ENCODE data around the gene PTCH2.

PTCH2 gene

DNA sequence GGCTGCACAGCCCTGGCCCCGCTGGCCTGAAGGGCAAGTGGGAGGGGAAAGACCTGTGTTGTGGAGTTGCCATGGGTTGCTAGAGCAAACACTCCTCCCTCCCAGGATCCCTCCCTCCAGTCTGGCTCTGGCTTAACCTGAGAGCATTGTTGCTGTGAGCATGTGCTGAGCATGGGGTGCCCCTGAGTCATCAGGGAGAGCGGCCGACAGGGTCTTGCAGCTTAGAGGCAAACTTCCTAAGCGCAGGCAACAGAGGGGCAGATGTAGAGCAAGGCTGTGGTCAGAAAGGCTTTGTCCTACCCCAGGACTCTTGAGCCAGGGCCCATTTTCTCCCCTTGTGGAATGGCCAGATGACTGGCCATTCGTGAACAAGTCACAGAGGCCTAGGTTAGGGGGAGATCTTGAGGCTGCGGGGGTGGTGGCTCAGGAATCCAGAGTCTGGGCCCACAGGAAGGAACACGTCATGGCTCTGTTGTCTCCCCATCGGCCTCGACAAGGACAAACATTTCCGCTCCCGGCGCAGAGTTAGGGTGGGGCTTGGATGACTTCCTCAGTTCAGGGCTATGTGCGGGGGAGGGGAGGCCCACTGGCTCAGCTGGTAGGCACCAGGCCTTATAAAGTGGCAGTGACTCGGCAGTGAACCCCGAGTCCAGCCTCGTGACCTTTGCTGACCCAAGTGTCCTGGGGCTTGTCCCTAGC is 35.5 kb downstream of the PTCH2 start (continued):
- TF ChIP-seq ZFP41 (tag by site-specific recombination; IDR thresholded peaks at IDR 0.05; ENCODE audit: borderline replicate concordance) (no peak), ZNF776 (tag by site-specific recombination; IDR thresholded peaks at IDR 0.05; ENCODE audit: borderline replicate concordance) (no peak), ZNF302 (tag by site-specific recombination; IDR thresholded peaks at IDR 0.05; ENCODE audit: low read depth) (no peak), ZBTB17 (tag by site-specific recombination; IDR thresholded peaks at IDR 0.05) (peak; percentile 84), ZNF416 (tag by site-specific recombination; IDR thresholded peaks at IDR 0.05) (no peak), ZNF248 (tag by site-specific recombination; IDR thresholded peaks at IDR 0.05) (no peak), ZNF701 (tag by site-specific recombination; IDR thresholded peaks at IDR 0.05) (no peak), ZNF610 (tag by site-specific recombination; IDR thresholded peaks at IDR 0.05; ENCODE audit: borderline replicate concordance) (no peak), ZNF214 (tag by site-specific recombination; IDR thresholded peaks at IDR 0.05; ENCODE audit: borderline replicate concordance) (no peak), ZNF521 (tag by site-specific recombination; IDR thresholded peaks at IDR 0.05) (no peak), ZNF202 (tag by site-specific recombination; IDR thresholded peaks at IDR 0.05; ENCODE audit: borderline replicate concordance) (no peak), FEZF1 (tag by site-specific recombination; IDR thresholded peaks at IDR 0.05) (no peak), ZNF112 (tag by site-specific recombination; IDR thresholded peaks at IDR 0.05) (no peak), ZNF404 (tag by site-specific recombination; IDR thresholded peaks at IDR 0.05) (no peak), ZNF354C (tag by site-specific recombination; IDR thresholded peaks at IDR 0.05; ENCODE audit: borderline replicate concordance, low read depth) (no peak), ZNF596 (tag by site-specific recombination; IDR thresholded peaks at IDR 0.05) (no peak), KLF7 (tag by site-specific recombination; IDR thresholded peaks at IDR 0.05; ENCODE audit: borderline replicate concordance) (no peak), ZNF394 (tag by site-specific recombination; IDR thresholded peaks at IDR 0.05; ENCODE audit: borderline replicate concordance) (no peak), ZFP3 (tag by site-specific recombination; IDR thresholded peaks at IDR 0.05; ENCODE audit: low read depth) (no peak), GLIS1 (tag by site-specific recombination; IDR thresholded peaks at IDR 0.05) (peak; percentile 77), ZNF311 (tag by site-specific recombination; IDR thresholded peaks at IDR 0.05; ENCODE audit: borderline replicate concordance) (no peak), ZNF23 (tag by site-specific recombination; IDR thresholded peaks at IDR 0.05; ENCODE audit: borderline replicate concordance) (no peak), ZNF558 (tag by site-specific recombination; IDR thresholded peaks at IDR 0.05) (no peak), ZNF830 (tag by site-specific recombination; IDR thresholded peaks at IDR 0.05; ENCODE audit: low read depth) (no peak), GLI4 (tag by site-specific recombination; IDR thresholded peaks at IDR 0.05) (no peak), ZSCAN16 (tag by site-specific recombination; IDR thresholded peaks at IDR 0.05) (no peak), HOXD13 (CRISPR knock-in tag; IDR thresholded peaks at IDR 0.05; ENCODE audit: borderline replicate concordance) (no peak), ZNF76 (tag by site-specific recombination; IDR thresholded peaks at IDR 0.05; ENCODE audit: borderline replicate concordance, low read depth) (no peak), KLF8 (tag by site-specific recombination; IDR thresholded peaks at IDR 0.05) (peak; percentile 46; the same call in 1 of the 2 replicates), WT1 (tag by site-specific recombination; IDR thresholded peaks at IDR 0.05) (peak; percentile 80), ZNF138 (tag by site-specific recombination; IDR thresholded peaks at IDR 0.05; ENCODE audit: borderline replicate concordance) (no peak), ZNF16 (tag by site-specific recombination; IDR thresholded peaks at IDR 0.05; ENCODE audit: low read depth) (no peak), KLF10 (tag by site-specific recombination; IDR thresholded peaks at IDR 0.05) (no peak), ZNF660 (tag by site-specific recombination; IDR thresholded peaks at IDR 0.05) (no peak; the same call in 1 of the 2 replicates)
- TF ChIP-seq, protein P1, sequence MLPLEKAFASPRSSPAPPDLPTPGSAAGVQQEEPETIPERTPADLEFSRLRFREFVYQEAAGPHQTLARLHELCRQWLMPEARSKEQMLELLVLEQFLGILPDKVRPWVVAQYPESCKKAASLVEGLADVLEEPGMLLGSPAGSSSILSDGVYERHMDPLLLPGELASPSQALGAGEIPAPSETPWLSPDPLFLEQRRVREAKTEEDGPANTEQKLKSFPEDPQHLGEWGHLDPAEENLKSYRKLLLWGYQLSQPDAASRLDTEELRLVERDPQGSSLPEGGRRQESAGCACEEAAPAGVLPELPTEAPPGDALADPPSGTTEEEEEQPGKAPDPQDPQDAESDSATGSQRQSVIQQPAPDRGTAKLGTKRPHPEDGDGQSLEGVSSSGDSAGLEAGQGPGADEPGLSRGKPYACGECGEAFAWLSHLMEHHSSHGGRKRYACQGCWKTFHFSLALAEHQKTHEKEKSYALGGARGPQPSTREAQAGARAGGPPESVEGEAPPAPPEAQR (tag by site-specific recombination; IDR thresholded peaks at IDR 0.05) = no peak; the same call in 1 of the 2 replicates
- TF ChIP-seq, protein P2, sequence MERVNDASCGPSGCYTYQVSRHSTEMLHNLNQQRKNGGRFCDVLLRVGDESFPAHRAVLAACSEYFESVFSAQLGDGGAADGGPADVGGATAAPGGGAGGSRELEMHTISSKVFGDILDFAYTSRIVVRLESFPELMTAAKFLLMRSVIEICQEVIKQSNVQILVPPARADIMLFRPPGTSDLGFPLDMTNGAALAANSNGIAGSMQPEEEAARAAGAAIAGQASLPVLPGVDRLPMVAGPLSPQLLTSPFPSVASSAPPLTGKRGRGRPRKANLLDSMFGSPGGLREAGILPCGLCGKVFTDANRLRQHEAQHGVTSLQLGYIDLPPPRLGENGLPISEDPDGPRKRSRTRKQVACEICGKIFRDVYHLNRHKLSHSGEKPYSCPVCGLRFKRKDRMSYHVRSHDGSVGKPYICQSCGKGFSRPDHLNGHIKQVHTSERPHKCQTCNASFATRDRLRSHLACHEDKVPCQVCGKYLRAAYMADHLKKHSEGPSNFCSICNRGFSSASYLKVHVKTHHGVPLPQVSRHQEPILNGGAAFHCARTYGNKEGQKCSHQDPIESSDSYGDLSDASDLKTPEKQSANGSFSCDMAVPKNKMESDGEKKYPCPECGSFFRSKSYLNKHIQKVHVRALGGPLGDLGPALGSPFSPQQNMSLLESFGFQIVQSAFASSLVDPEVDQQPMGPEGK (tag by site-specific recombination; IDR thresholded peaks at IDR 0.05) = peak; percentile 9
- TF ChIP-seq, protein P3, sequence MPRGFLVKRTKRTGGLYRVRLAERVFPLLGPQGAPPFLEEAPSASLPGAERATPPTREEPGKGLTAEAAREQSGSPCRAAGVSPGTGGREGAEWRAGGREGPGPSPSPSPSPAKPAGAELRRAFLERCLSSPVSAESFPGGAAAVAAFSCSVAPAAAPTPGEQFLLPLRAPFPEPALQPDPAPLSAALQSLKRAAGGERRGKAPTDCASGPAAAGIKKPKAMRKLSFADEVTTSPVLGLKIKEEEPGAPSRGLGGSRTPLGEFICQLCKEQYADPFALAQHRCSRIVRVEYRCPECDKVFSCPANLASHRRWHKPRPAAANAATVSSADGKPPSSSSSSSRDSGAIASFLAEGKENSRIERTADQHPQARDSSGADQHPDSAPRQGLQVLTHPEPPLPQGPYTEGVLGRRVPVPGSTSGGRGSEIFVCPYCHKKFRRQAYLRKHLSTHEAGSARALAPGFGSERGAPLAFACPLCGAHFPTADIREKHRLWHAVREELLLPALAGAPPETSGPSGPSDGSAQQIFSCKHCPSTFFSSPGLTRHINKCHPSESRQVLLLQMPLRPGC (tag by site-specific recombination; IDR thresholded peaks at IDR 0.05) = no peak

Measured in HEK293 (cell line).